Naive thymus-derived CD4-positive, alpha-beta T cell (primary cell): ENCODE data around the gene MON2. TPM values are rescaled to one million over a fixed set of nuclear protein-coding genes. Genes with fewer than 3 reads are reported as not detected.

Experiments
- ATAC-seq: fragments of 150-1000 bp; cut with Tn5 transposase; 2 replicates; pipeline ENCODE4 v1.10.0; 2021; ENCODE audit warnings: mild to moderate bottlenecking, moderate library complexity
- CTCF ChIA-PET: fragments of 350-600 bp; sonication (Branson Sonifier 250); formaldehyde crosslinking; loops from one replicate; lab custom pipeline; 2021; ENCODE audit warnings: antibody characterized with exemption; lab: Charles Lee
- POLR2A ChIA-PET: fragments of 350-600 bp; sonication (Branson Sonifier 250); formaldehyde crosslinking; loops from one replicate; lab custom pipeline; 2021; ENCODE audit warnings: antibody characterized with exemption, inconsistent platforms; lab: Charles Lee
- DNase-seq, 9 donors: peaks; one replicate each; pipeline versions ENCODE4 v3.0.0 to v3.0.0-alpha.2; 2020 to 2022; ENCODE audit warnings: mixed read lengths in 1 of 9
- H3K27ac ChIP-seq: one replicate; pipeline ENCODE4 v1.7.0; 2013; ENCODE audit warnings: mild to moderate bottlenecking, low read depth, low read length, moderate library complexity
- H3K27me3 ChIP-seq, 2 donors: one replicate each; pipeline ENCODE4 v1.7.0; 2013; ENCODE audit warnings: low read length in 2 of 2, mild to moderate bottlenecking in 2 of 2, moderate library complexity in 2 of 2; ENCODE audit not compliant: control insufficient read depth in 2 of 2, insufficient read depth in 2 of 2
- H3K36me3 ChIP-seq, 3 experiments: 1 replicate in 2 of 3; 2 replicates in 1 of 3; pipeline ENCODE4 v1.7.0; 2013; ENCODE audit warnings: low read length in 3 of 3, mild to moderate bottlenecking in 3 of 3, moderate library complexity in 1 of 3; ENCODE audit not compliant: insufficient read depth in 3 of 3, control insufficient read depth in 2 of 3
- H3K4me1 ChIP-seq, 2 donors: one replicate each; pipeline ENCODE4 v1.7.0; 2013; ENCODE audit warnings: low read length in 2 of 2, mild to moderate bottlenecking in 2 of 2, moderate library complexity in 1 of 2; ENCODE audit not compliant: control insufficient read depth in 2 of 2, insufficient read depth in 2 of 2
- H3K4me3 ChIP-seq: 2 replicates; pipeline ENCODE4 v1.7.0; 2013; ENCODE audit warnings: mild to moderate bottlenecking, low read length
- H3K9me3 ChIP-seq, 3 experiments: 1 replicate in 2 of 3; 2 replicates in 1 of 3; pipeline ENCODE4 v1.7.0; 2013; ENCODE audit warnings: low read length in 3 of 3; ENCODE audit not compliant: control insufficient read depth in 2 of 3
- H3K27ac Mint-ChIP-seq, 9 donors: one replicate each; pipeline ENCODE4 v1.8.0; 2020 to 2022; ENCODE audit warnings: mixed read lengths in 9 of 9, mild to moderate bottlenecking in 8 of 9, moderate library complexity in 5 of 9, inconsistent platforms in 2 of 9
- H3K27me3 Mint-ChIP-seq, 5 donors: one replicate each; pipeline ENCODE4 v1.8.0; 2021 to 2022; ENCODE audit warnings: mixed read lengths in 5 of 5, mild to moderate bottlenecking in 1 of 5
- H3K36me3 Mint-ChIP-seq, 5 donors: one replicate each; pipeline ENCODE4 v1.8.0; 2020 to 2022; ENCODE audit warnings: mixed read lengths in 5 of 5, mild to moderate bottlenecking in 3 of 5, inconsistent platforms in 1 of 5
- H3K4me1 Mint-ChIP-seq, 7 donors: one replicate each; pipeline ENCODE4 v1.8.0; 2020 to 2022; ENCODE audit warnings: mixed read lengths in 7 of 7, mild to moderate bottlenecking in 3 of 7, inconsistent platforms in 1 of 7
- H3K4me3 Mint-ChIP-seq, 10 donors: one replicate each; pipeline ENCODE4 v1.8.0; 2020 to 2022; ENCODE audit warnings: mild to moderate bottlenecking in 10 of 10, mixed read lengths in 10 of 10, moderate library complexity in 6 of 10, inconsistent platforms in 2 of 10
- H3K9me3 Mint-ChIP-seq, 11 donors: one replicate each; pipeline ENCODE4 v1.8.0; 2020 to 2022; ENCODE audit warnings: mixed read lengths in 11 of 11, mild to moderate bottlenecking in 4 of 11, inconsistent platforms in 1 of 11, moderate library complexity in 1 of 11
- intact Hi-C, 2 donors: fragments of 100-400 bp; cut with micrococcal nuclease; formaldehyde crosslinking; loops; one replicate each; pipeline ENCODE4 v1.15.1; 2023
- polyA plus RNA-seq, 2 donors: library from polyadenylated mRNA; unstranded; fragments of 300-500 nt; fragmentation: Illumina TruSeq; gene quantifications; one replicate each; pipeline ENCODE4 v1.2.3, GENCODE V29; 2021
- total RNA-seq, 6 experiments: library from RNA in 5 of 6; stranded (reverse) in 5 of 6; gene quantifications; 1 replicate in 5 of 6; 2 replicates in 1 of 6; pipeline ENCODE4 v1.2.3 and lab custom pipeline; 2021 to 2026

The MON2 gene
- total and polyA plus RNA-seq, 7 experiments from 2014 or later, result 18.2 to 96.3 (median 68.5) TPM

- ChIA-PET POLR2A (interaction anchor here (1.0 kb wide), 1 partner anchor 37 kb away, joined by 3 read pairs; no protein-coding TSS in a partner anchor), CTCF (no interaction called here)
- Histone ChIP-seq H3K27me3 (no peaks in the 10 kb centered on the region), H3K9me3 (no peaks in the 10 kb centered on the region), H3K36me3 (peaks cover 0 to 8% (median 0%) of the 10 kb centered on the region in 3 experiments), H3K4me1 (peaks cover 8 to 17% of the 10 kb centered on the region in 2 donors), H3K27ac (no peak overlapping the region), H3K4me3 (no peak overlapping the region)
- Mint-ChIP-seq H3K4me1 (peaks cover 22 to 39% (median 34%) of the 10 kb centered on the region in 7 donors), H3K27me3 (no peaks in the 10 kb centered on the region), H3K27ac (no peak overlapping the region), H3K9me3 (no peaks in the 10 kb centered on the region), H3K4me3 (peak overlapping the region in 8 of 10 donors; percentile 18 to 97 (median 54)), H3K36me3 (peaks cover 0 to 12% (median 7%) of the 10 kb centered on the region in 5 donors)
- intact Hi-C loops, result no loop called here
- ATAC-seq, result no peak
- DNase-seq, result no peak
Measured at GRCh38 chr12:62469704-62470103, 3.1 kb downstream of the MON2 start.

GRCh38 chr12:62471734-62472133 is 5.1 kb downstream of the MON2 start:
- no peak overlapping the region for H3K4me3 Mint-ChIP-seq
- DNase-seq, result no peak
- H3K9me3 Mint-ChIP-seq, result no peaks in the 10 kb centered on the region
- no peaks in the 10 kb centered on the region for H3K27me3 ChIP-seq
- no peak overlapping the region for H3K27ac ChIP-seq
- peaks cover 0 to 15% (median 8%) of the 10 kb centered on the region in 5 donors for H3K36me3 Mint-ChIP-seq
- ChIA-PET CTCF (no interaction called here), POLR2A (no interaction called here)
- H3K4me1 ChIP-seq, result peaks cover 8 to 17% of the 10 kb centered on the region in 2 donors
- no peak overlapping the region for H3K4me3 ChIP-seq
- H3K27ac Mint-ChIP-seq, result no peak overlapping the region
- peaks cover 0 to 9% (median 0%) of the 10 kb centered on the region in 3 experiments for H3K36me3 ChIP-seq
- ATAC-seq, result no peak
- H3K9me3 ChIP-seq, result no peaks in the 10 kb centered on the region
- H3K27me3 Mint-ChIP-seq, result no peaks in the 10 kb centered on the region
- peaks cover 14 to 39% (median 31%) of the 10 kb centered on the region in 7 donors for H3K4me1 Mint-ChIP-seq
- intact Hi-C loops, result no loop called here

DNA sequence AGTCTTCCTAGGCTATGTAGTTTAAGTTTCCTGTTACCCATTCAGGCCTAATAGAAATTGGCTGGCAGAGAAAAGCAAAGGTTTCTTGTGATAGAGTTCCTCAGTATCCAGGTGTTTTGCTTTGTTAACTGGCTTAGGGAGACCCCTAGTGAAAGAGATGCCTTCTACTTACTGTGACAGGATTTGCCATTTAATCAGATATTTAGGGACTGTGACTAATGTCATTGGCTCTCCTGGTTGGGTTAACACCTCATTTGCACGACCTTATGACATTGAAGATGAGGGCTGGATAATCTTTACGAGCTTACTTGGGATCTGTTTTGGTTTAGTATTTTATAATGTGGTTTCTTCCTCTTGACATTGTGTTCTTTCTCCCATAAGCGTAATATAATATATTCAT is 5.8 kb downstream of the MON2 start:
- ChIA-PET POLR2A (no interaction called here), CTCF (interaction anchor here (0.7 kb wide), 1 partner anchor 35 kb away, joined by 5 read pairs; no protein-coding TSS in a partner anchor)
- Mint-ChIP-seq H3K27me3 (no peaks in the 10 kb centered on the region), H3K36me3 (peaks cover 0 to 16% (median 10%) of the 10 kb centered on the region in 5 donors), H3K27ac (no peak overlapping the region), H3K4me1 (peaks cover 13 to 41% (median 34%) of the 10 kb centered on the region in 7 donors), H3K9me3 (no peaks in the 10 kb centered on the region), H3K4me3 (no peak overlapping the region)
- no peaks in the 10 kb centered on the region for H3K9me3 ChIP-seq
- intact Hi-C loops, result no loop called here
- H3K36me3 ChIP-seq, result peaks cover 0 to 10% (median 0%) of the 10 kb centered on the region in 3 experiments
- peaks cover 8 to 17% of the 10 kb centered on the region in 2 donors for H3K4me1 ChIP-seq
- H3K27me3 ChIP-seq, result no peaks in the 10 kb centered on the region
- no peak overlapping the region for H3K27ac ChIP-seq
- DNase-seq, result no peak
- no peak overlapping the region for H3K4me3 ChIP-seq
- no peak for ATAC-seq

DNA sequence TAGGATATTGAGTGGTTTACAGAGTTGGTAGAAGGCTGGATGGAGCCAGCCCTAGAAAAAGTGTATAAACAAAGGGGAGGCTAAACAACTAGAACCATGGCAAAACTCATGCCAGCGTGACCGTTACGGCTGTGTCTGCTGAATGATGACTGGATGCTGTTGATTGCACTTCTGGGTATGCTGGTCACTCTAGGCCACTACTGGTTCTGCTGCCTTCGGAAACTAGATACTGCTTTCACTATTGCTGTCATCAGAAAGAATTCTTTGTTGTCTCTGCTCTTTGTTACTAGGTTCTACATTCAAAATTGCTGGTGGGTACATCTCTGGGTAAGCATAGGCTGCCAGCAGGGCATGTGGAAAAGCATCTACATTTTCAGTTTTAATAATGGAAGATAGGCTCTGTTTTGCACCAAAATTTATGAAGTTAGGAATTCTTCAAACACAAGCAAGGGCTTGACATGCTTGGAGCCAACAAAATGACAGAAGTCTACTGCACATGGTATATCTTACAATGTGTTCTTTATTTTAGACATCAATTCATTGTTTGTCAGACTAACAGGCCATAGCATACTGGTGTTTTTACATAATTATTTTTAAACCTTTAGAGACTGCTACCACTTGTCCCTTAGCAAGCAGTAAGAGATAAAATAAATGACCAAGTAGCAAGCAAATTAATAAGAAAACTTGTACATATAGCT is 15.4 kb downstream of the MON2 start:
- Mint-ChIP-seq H3K4me1 (peaks cover 15 to 67% (median 40%) of the 10 kb centered on the region in 7 donors), H3K27me3 (no peaks in the 10 kb centered on the region), H3K36me3 (peaks cover 5 to 52% (median 28%) of the 10 kb centered on the region in 5 donors), H3K9me3 (no peaks in the 10 kb centered on the region), H3K4me3 (no peak overlapping the region), H3K27ac (peak overlapping the region in 1 of 9 donors; percentile 1)
- Histone ChIP-seq H3K9me3 (no peaks in the 10 kb centered on the region), H3K27me3 (no peaks in the 10 kb centered on the region), H3K4me3 (no peak overlapping the region), H3K36me3 (peaks cover 0 to 28% (median 0%) of the 10 kb centered on the region in 3 experiments), H3K4me1 (no peaks in the 10 kb centered on the region), H3K27ac (no peak overlapping the region)
- POLR2A ChIA-PET, result no interaction called here
- CTCF ChIA-PET, result no interaction called here
- no peak for ATAC-seq
- DNase-seq, result no peak
- intact Hi-C loops, result no loop called here

GRCh38 chr12:62482769-62483168 is 16.1 kb downstream of the MON2 start:
- Histone ChIP-seq H3K4me3 (no peak overlapping the region), H3K27ac (no peak overlapping the region), H3K36me3 (peaks cover 0 to 22% (median 0%) of the 10 kb centered on the region in 3 experiments), H3K4me1 (no peaks in the 10 kb centered on the region), H3K9me3 (no peaks in the 10 kb centered on the region), H3K27me3 (no peaks in the 10 kb centered on the region)
- H3K9me3 Mint-ChIP-seq, result no peaks in the 10 kb centered on the region
- ATAC-seq, result no peak
- no peaks in the 10 kb centered on the region for H3K27me3 Mint-ChIP-seq
- peak overlapping the region in 1 of 10 donors; percentile 26 for H3K4me3 Mint-ChIP-seq
- peaks cover 5 to 49% (median 23%) of the 10 kb centered on the region in 5 donors for H3K36me3 Mint-ChIP-seq
- POLR2A ChIA-PET, result no interaction called here
- peaks cover 12 to 61% (median 36%) of the 10 kb centered on the region in 7 donors for H3K4me1 Mint-ChIP-seq
- no peak for DNase-seq
- peak overlapping the region in 1 of 9 donors; percentile 38 for H3K27ac Mint-ChIP-seq
- CTCF ChIA-PET, result no interaction called here
- intact Hi-C loops, result no loop called here

GRCh38 chr12:62484233-62484632 is 17.6 kb downstream of the MON2 start:
- intact Hi-C loops, result no loop called here
- Mint-ChIP-seq H3K4me1 (peaks cover 10 to 57% (median 32%) of the 10 kb centered on the region in 7 donors), H3K27ac (no peak overlapping the region), H3K36me3 (peaks cover 5 to 45% (median 17%) of the 10 kb centered on the region in 5 donors), H3K4me3 (no peak overlapping the region), H3K9me3 (no peaks in the 10 kb centered on the region), H3K27me3 (no peaks in the 10 kb centered on the region)
- Histone ChIP-seq H3K4me1 (no peaks in the 10 kb centered on the region), H3K9me3 (no peaks in the 10 kb centered on the region), H3K36me3 (peaks cover 0 to 17% (median 0%) of the 10 kb centered on the region in 3 experiments), H3K4me3 (no peak overlapping the region), H3K27ac (no peak overlapping the region), H3K27me3 (no peaks in the 10 kb centered on the region)
- DNase-seq, result no peak
- no peak for ATAC-seq
- POLR2A ChIA-PET, result no interaction called here
- CTCF ChIA-PET, result no interaction called here
